Lower leg skin (tissue), 3 donors: ENCODE results near the gene TAMALIN.

ENCODE experiments used
- CTCF ChIP-seq, 3 donors: fragments of 450-650 bp; IDR thresholded peaks; one replicate each; pipeline ENCODE4 v1.5.1; 2016; ENCODE audit warnings: antibody characterized with exemption in 3 of 3, mild to moderate bottlenecking in 3 of 3, moderate library complexity in 2 of 3
- POLR2A ChIP-seq, 2 donors: fragments of 450-650 bp; IDR thresholded peaks; one replicate each; pipeline ENCODE4 v1.6.1; 2016 to 2017; ENCODE audit warnings: antibody characterized with exemption in 2 of 2, mild to moderate bottlenecking in 1 of 2, moderate library complexity in 1 of 2

- no peak for TF ChIP-seq CTCF (IDR thresholded peaks at IDR 0.05)
- no peak for TF ChIP-seq POLR2A (IDR thresholded peaks at IDR 0.05)
Measured at GRCh38 chr12:52063082-52063924, 56.6 kb downstream of the TAMALIN start.
